HepG2 (cell line): ENCODE data around the gene RUNX2.

Experiments
- AHR ChIP-seq: IDR thresholded peaks from 2 replicates; pipeline ENCODE4 v1.6.1; 2018; ENCODE audit warnings: missing genetic modification reagents, missing compliant biosample characterization
- USF2 ChIP-seq, 2 experiments: sonication (generic) in 1 of 2; formaldehyde crosslinking in 1 of 2; IDR thresholded peaks; 2 replicates each; pipeline versions ENCODE4 v1.5.1 to v1.6.1; 2011 to 2020; ENCODE audit warnings: borderline replicate concordance in 1 of 2, low read depth in 1 of 2, low read length in 1 of 2, mild to moderate bottlenecking in 1 of 2, missing genetic modification reagents in 1 of 2, moderate library complexity in 1 of 2
- ZFP1 ChIP-seq: IDR thresholded peaks from 2 replicates; pipeline ENCODE4 v1.6.1; 2016

DNA sequence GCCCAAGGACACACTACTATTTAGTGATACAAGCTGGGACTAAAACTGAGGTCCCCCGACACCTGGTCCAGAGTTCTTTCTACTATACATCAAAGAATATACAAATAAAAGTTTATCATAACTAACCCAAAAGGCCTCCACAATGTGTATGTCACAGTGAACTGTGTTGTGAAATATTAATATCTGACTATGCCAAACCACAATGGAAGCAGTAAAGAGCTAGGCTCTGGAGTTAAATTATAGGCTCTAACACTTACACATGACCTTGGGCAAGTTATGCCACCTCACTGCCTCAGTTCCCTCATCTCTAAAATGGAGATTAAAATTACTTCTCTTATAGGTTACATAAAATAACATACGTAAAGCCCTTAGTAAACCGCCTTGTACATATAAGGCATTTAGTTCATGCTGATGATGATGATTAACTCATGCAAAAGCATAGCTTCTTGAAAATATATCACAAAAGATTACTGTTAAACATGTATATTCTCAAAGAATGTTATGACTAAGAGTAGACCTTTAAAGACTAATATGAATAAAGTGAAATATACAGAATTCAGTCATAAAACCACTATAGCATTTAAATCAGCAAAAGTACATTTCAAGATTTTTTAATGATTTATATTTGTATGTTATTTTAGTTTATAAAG is 43.9 kb downstream of the RUNX2 start:
- TF ChIP-seq ZFP1 (CRISPR knock-in tag): no peak
- TF ChIP-seq AHR (CRISPR knock-in tag): no peak
- TF ChIP-seq USF2 (IDR thresholded peaks at IDR 0.05; ENCODE audit: low read depth, low read length): no peak
- TF ChIP-seq USF2 (CRISPR knock-in tag; IDR thresholded peaks at IDR 0.05; ENCODE audit: borderline replicate concordance): no peak
